Ectodermal cell (in vitro differentiated cells): ENCODE results near the gene MYH9.

Experiments used
- H3K27ac ChIP-seq: 2 replicates; pipeline ENCODE4 v1.7.0; 2013; ENCODE audit warnings: mild to moderate bottlenecking, low read depth, low read length; ENCODE audit not compliant: insufficient read depth, poor library complexity, severe bottlenecking
- H3K27me3 ChIP-seq: 2 replicates; pipeline ENCODE4 v1.7.0; 2013; ENCODE audit warnings: mild to moderate bottlenecking, low read length; ENCODE audit not compliant: insufficient read depth, control insufficient read depth, poor library complexity, severe bottlenecking
- H3K36me3 ChIP-seq: one replicate; pipeline ENCODE4 v1.7.0; 2013; ENCODE audit warnings: low read length; ENCODE audit not compliant: control insufficient read depth, insufficient read depth
- H3K4me1 ChIP-seq: one replicate; pipeline ENCODE4 v1.7.0; 2013; ENCODE audit warnings: low read length; ENCODE audit not compliant: control insufficient read depth, insufficient read depth
- H3K4me3 ChIP-seq: 2 replicates; pipeline ENCODE4 v1.7.0; 2013; ENCODE audit warnings: low read depth, low read length, control low read depth; ENCODE audit not compliant: insufficient read depth
- H3K9me3 ChIP-seq: 2 replicates; pipeline ENCODE4 v1.7.0; 2013; ENCODE audit warnings: mild to moderate bottlenecking, low read length, moderate library complexity; ENCODE audit not compliant: control insufficient read depth
- WGBS, 2 experiments: methylation state at CpG; one replicate each; pipeline ENCODE4 v1.1.7; 2013; ENCODE audit warnings: missing lambda C conversion rate in 2 of 2; 5-methylcytosine and 5-hydroxymethylcytosine counted together

Gene MYH9

GRCh38 chr22:36301384-36301828 lies 86.4 kb downstream of the MYH9 start:
- Histone ChIP-seq H3K4me3 (no peak overlapping the region), H3K27ac (no peak overlapping the region), H3K36me3 (peaks cover 77% of the 10 kb centered on the region), H3K4me1 (no peaks in the 10 kb centered on the region), H3K9me3 (no peaks in the 10 kb centered on the region), H3K27me3 (no peaks in the 10 kb centered on the region)
- WGBS, 2 experiments, result 44 to 47% methylated on average over 11 to 13 of the region's 13 CpGs

- H3K4me3 ChIP-seq, result no peak overlapping the region
- H3K36me3 ChIP-seq, result peaks cover 77% of the 10 kb centered on the region
- H3K9me3 ChIP-seq, result no peaks in the 10 kb centered on the region
- WGBS, 2 experiments, result 94 to 96% methylated on average over 24 of the region's 24 CpGs
- H3K27ac ChIP-seq, result no peak overlapping the region
- no peaks in the 10 kb centered on the region for H3K27me3 ChIP-seq
- no peaks in the 10 kb centered on the region for H3K4me1 ChIP-seq
Observed at GRCh38 chr22:36300396-36301212, 87.2 kb downstream of the MYH9 start.

GRCh38 chr22:36299911-36300310 lies 87.9 kb downstream of the MYH9 start:
- Histone ChIP-seq H3K9me3 (no peaks in the 10 kb centered on the region), H3K36me3 (peaks cover 80% of the 10 kb centered on the region), H3K4me1 (no peaks in the 10 kb centered on the region), H3K27ac (no peak overlapping the region), H3K27me3 (no peaks in the 10 kb centered on the region), H3K4me3 (no peak overlapping the region)
- 94 to 95% methylated on average over 12 of the region's 12 CpGs for WGBS, 2 experiments

- WGBS, 2 experiments, result 92 to 93% methylated on average over 14 of the region's 14 CpGs
- no peaks in the 10 kb centered on the region for H3K9me3 ChIP-seq
- no peaks in the 10 kb centered on the region for H3K27me3 ChIP-seq
- H3K36me3 ChIP-seq, result peaks cover 82% of the 10 kb centered on the region
- H3K4me3 ChIP-seq, result no peak overlapping the region
- H3K27ac ChIP-seq, result no peak overlapping the region
- no peaks in the 10 kb centered on the region for H3K4me1 ChIP-seq
Observed at GRCh38 chr22:36299295-36299694, 88.5 kb downstream of the MYH9 start.

GRCh38 chr22:36298601-36299000 lies 89.2 kb downstream of the MYH9 start:
- Histone ChIP-seq H3K9me3 (no peaks in the 10 kb centered on the region), H3K27ac (no peak overlapping the region), H3K4me3 (no peak overlapping the region), H3K27me3 (no peaks in the 10 kb centered on the region), H3K36me3 (peaks cover 89% of the 10 kb centered on the region), H3K4me1 (no peaks in the 10 kb centered on the region)
- WGBS, 2 experiments, result 93 to 95% methylated on average over 13 of the region's 13 CpGs

GRCh38 chr22:36298118-36298517 lies 89.6 kb downstream of the MYH9 start:
- Histone ChIP-seq H3K4me1 (no peaks in the 10 kb centered on the region), H3K9me3 (no peaks in the 10 kb centered on the region), H3K27me3 (no peaks in the 10 kb centered on the region), H3K4me3 (no peak overlapping the region), H3K36me3 (peaks cover 91% of the 10 kb centered on the region), H3K27ac (no peak overlapping the region)
- WGBS, 2 experiments, result 95% methylated on average over 8 of the region's 8 CpGs

- whole genome bisulfite sequencing, 2 experiments, result 93% methylated on average over 19 of the region's 19 CpGs
- no peaks in the 10 kb centered on the region for H3K9me3 ChIP-seq
- H3K36me3 ChIP-seq, result peaks cover 91% of the 10 kb centered on the region
- H3K27ac ChIP-seq, result no peak overlapping the region
- no peaks in the 10 kb centered on the region for H3K27me3 ChIP-seq
- no peak overlapping the region for H3K4me3 ChIP-seq
- H3K4me1 ChIP-seq, result no peaks in the 10 kb centered on the region
Observed at GRCh38 chr22:36297568-36297967, 90.2 kb downstream of the MYH9 start.

- WGBS, 2 experiments, result 94 to 96% methylated on average over 15 of the region's 15 CpGs
Observed at GRCh38 chr22:36296690-36297089, 91.1 kb downstream of the MYH9 start.

GRCh38 chr22:36295247-36295646 lies 92.5 kb downstream of the MYH9 start:
- peaks cover 86% of the 10 kb centered on the region for H3K36me3 ChIP-seq
- H3K27me3 ChIP-seq, result no peaks in the 10 kb centered on the region

More at GRCh38 chr22:36296690-36297089, 91.1 kb downstream of the MYH9 start:
- no peaks in the 10 kb centered on the region for H3K9me3 ChIP-seq
- H3K27ac ChIP-seq, result no peak overlapping the region
- no peaks in the 10 kb centered on the region for H3K4me1 ChIP-seq
- no peaks in the 10 kb centered on the region for H3K27me3 ChIP-seq
- H3K36me3 ChIP-seq, result peaks cover 92% of the 10 kb centered on the region
- H3K4me3 ChIP-seq, result no peak overlapping the region

GRCh38 chr22:36294801-36295200 lies 93.0 kb downstream of the MYH9 start:
- Histone ChIP-seq H3K4me3 (no peak overlapping the region), H3K9me3 (no peaks in the 10 kb centered on the region), H3K27ac (no peak overlapping the region), H3K36me3 (peaks cover 84% of the 10 kb centered on the region), H3K4me1 (no peaks in the 10 kb centered on the region), H3K27me3 (no peaks in the 10 kb centered on the region)
- WGBS, 2 experiments, result 96% methylated on average over 11 of the region's 11 CpGs

More at GRCh38 chr22:36295247-36295646, 92.5 kb downstream of the MYH9 start:
- WGBS, 2 experiments, result 96 to 97% methylated on average over 7 of the region's 7 CpGs
- no peaks in the 10 kb centered on the region for H3K4me1 ChIP-seq
- H3K4me3 ChIP-seq, result no peak overlapping the region
- H3K9me3 ChIP-seq, result no peaks in the 10 kb centered on the region
- H3K27ac ChIP-seq, result no peak overlapping the region
